Effector memory CD8-positive, alpha-beta T cell (primary cell): ENCODE measurements around the gene ADAMTS12.

Source experiments
- ATAC-seq: fragments of 150-1000 bp; cut with Tn5 transposase; replicated peaks from 2 replicates; pipeline ENCODE4 v1.10.0; 2021; ENCODE audit warnings: mild to moderate bottlenecking, moderate library complexity
- DNase-seq, 3 experiments: peaks; one replicate each; pipeline ENCODE4 v3.0.0; 2021
- H3K27ac Mint-ChIP-seq, 2 donors: one replicate each; pipeline ENCODE4 v1.8.0; 2022; ENCODE audit warnings: mild to moderate bottlenecking in 2 of 2, mixed read lengths in 2 of 2, moderate library complexity in 2 of 2
- H3K27me3 Mint-ChIP-seq, 2 donors: one replicate each; pipeline ENCODE4 v1.8.0; 2022; ENCODE audit warnings: mixed read lengths in 2 of 2
- H3K36me3 Mint-ChIP-seq: one replicate; pipeline ENCODE4 v1.8.0; 2022; ENCODE audit warnings: mild to moderate bottlenecking, moderate library complexity, mixed read lengths; ENCODE audit not compliant: insufficient read depth
- H3K4me1 Mint-ChIP-seq, 2 donors: one replicate each; pipeline ENCODE4 v1.8.0; 2022; ENCODE audit warnings: low read depth in 2 of 2, mixed read lengths in 2 of 2
- H3K4me3 Mint-ChIP-seq, 2 donors: one replicate each; pipeline ENCODE4 v1.8.0; 2022; ENCODE audit warnings: mild to moderate bottlenecking in 2 of 2, mixed read lengths in 2 of 2, moderate library complexity in 2 of 2
- H3K9me3 Mint-ChIP-seq, 2 donors: one replicate each; pipeline ENCODE4 v1.8.0; 2022; ENCODE audit warnings: mixed read lengths in 2 of 2
- total RNA-seq, 9 experiments: gene quantifications; one replicate each; lab custom pipeline; 2026; lab: John Stamatoyannopoulos, UW

Gene ADAMTS12
- 0 to 0.78 (median 0) reads per million in 9 experiments for total RNA-seq

- ATAC-seq: no peak
- H3K4me3 Mint-ChIP-seq: no peak within 1 kb of the TSS
- H3K27ac Mint-ChIP-seq: no peak within 1 kb of the TSS
- peaks cover 50 to 72% of the 10 kb centered on the region in 2 donors for H3K27me3 Mint-ChIP-seq
- no peak for DNase-seq
- peaks cover 0 to 5% of the 10 kb centered on the region in 2 donors for H3K4me1 Mint-ChIP-seq
- H3K36me3 Mint-ChIP-seq: no peaks in the 10 kb centered on the region
- H3K9me3 Mint-ChIP-seq: no peaks in the 10 kb centered on the region
Measured at GRCh38 chr5:33891788-33892619, at the start of gene ADAMTS12. Gene ADAMTS12, minus strand, starts transcription at chr5:33891990. Its CDS starts 134 bp downstream, at chr5:33891856.

GRCh38 chr5:33941090-33941489, 49.3 kb upstream of the ADAMTS12 start:
- no peak for ATAC-seq
- no peak for DNase-seq
- Mint-ChIP-seq H3K9me3 (no peaks in the 10 kb centered on the region), H3K36me3 (no peaks in the 10 kb centered on the region), H3K27me3 (peaks cover 67 to 81% of the 10 kb centered on the region in 2 donors), H3K4me1 (no peaks in the 10 kb centered on the region), H3K4me3 (no peak overlapping the region), H3K27ac (no peak overlapping the region)

- H3K27me3 Mint-ChIP-seq: peaks cover 69 to 78% of the 10 kb centered on the region in 2 donors
- H3K27ac Mint-ChIP-seq: no peak overlapping the region
- no peaks in the 10 kb centered on the region for H3K9me3 Mint-ChIP-seq
- ATAC-seq: no peak
- H3K4me3 Mint-ChIP-seq: no peak overlapping the region
- DNase-seq: no peak
- H3K4me1 Mint-ChIP-seq: no peaks in the 10 kb centered on the region
- peaks cover 4% of the 10 kb centered on the region for H3K36me3 Mint-ChIP-seq
Measured at GRCh38 chr5:33939556-33940262, 47.9 kb upstream of the ADAMTS12 start.

- Mint-ChIP-seq H3K27me3 (peaks cover 69 to 73% of the 10 kb centered on the region in 2 donors), H3K9me3 (no peaks in the 10 kb centered on the region), H3K4me1 (no peaks in the 10 kb centered on the region), H3K36me3 (peaks cover 4% of the 10 kb centered on the region), H3K4me3 (no peak overlapping the region), H3K27ac (no peak overlapping the region)
- ATAC-seq: no peak
- no peak for DNase-seq
Measured at GRCh38 chr5:33938881-33939280, 47.1 kb upstream of the ADAMTS12 start.

- peaks cover 4% of the 10 kb centered on the region for H3K36me3 Mint-ChIP-seq
- peaks cover 68 to 71% of the 10 kb centered on the region in 2 donors for H3K27me3 Mint-ChIP-seq
- H3K9me3 Mint-ChIP-seq: no peaks in the 10 kb centered on the region
- H3K27ac Mint-ChIP-seq: no peak overlapping the region
- ATAC-seq: no peak
- no peaks in the 10 kb centered on the region for H3K4me1 Mint-ChIP-seq
- DNase-seq: no peak
- H3K4me3 Mint-ChIP-seq: no peak overlapping the region
Measured at GRCh38 chr5:33938507-33938796, 46.7 kb upstream of the ADAMTS12 start.

- peaks cover 68 to 70% of the 10 kb centered on the region in 2 donors for H3K27me3 Mint-ChIP-seq
- ATAC-seq: no peak
- H3K4me1 Mint-ChIP-seq: no peaks in the 10 kb centered on the region
- no peak for DNase-seq
- H3K27ac Mint-ChIP-seq: no peak overlapping the region
- H3K9me3 Mint-ChIP-seq: no peaks in the 10 kb centered on the region
- H3K36me3 Mint-ChIP-seq: peaks cover 4% of the 10 kb centered on the region
- H3K4me3 Mint-ChIP-seq: no peak overlapping the region
Measured at GRCh38 chr5:33937707-33938506, 46.1 kb upstream of the ADAMTS12 start.

GRCh38 chr5:33937017-33937706, 45.4 kb upstream of the ADAMTS12 start:
- Mint-ChIP-seq H3K36me3 (peaks cover 4% of the 10 kb centered on the region), H3K27ac (no peak overlapping the region), H3K4me3 (no peak overlapping the region), H3K4me1 (no peaks in the 10 kb centered on the region), H3K27me3 (peaks cover 66% of the 10 kb centered on the region in 2 donors), H3K9me3 (no peaks in the 10 kb centered on the region)
- no peak for ATAC-seq
- no peak for DNase-seq

- no peak within 1 kb of the TSS for H3K27ac Mint-ChIP-seq
- no peak for ATAC-seq
- peaks cover 66% of the 10 kb centered on the region in 2 donors for H3K27me3 Mint-ChIP-seq
- H3K9me3 Mint-ChIP-seq: no peaks in the 10 kb centered on the region
- DNase-seq: no peak
- no peaks in the 10 kb centered on the region for H3K4me1 Mint-ChIP-seq
- peaks cover 4% of the 10 kb centered on the region for H3K36me3 Mint-ChIP-seq
- no peak within 1 kb of the TSS for H3K4me3 Mint-ChIP-seq
Measured at GRCh38 chr5:33936381-33937016, 44.7 kb upstream of the ADAMTS12 start, which contains the start of gene RXFP3. Gene RXFP3, plus strand, starts transcription at chr5:33936386. Its CDS starts 355 bp downstream, at chr5:33936741.

GRCh38 chr5:33936004-33936380, 44.2 kb upstream of the ADAMTS12 start:
- peaks cover 4% of the 10 kb centered on the region for H3K36me3 Mint-ChIP-seq
- peaks cover 66% of the 10 kb centered on the region in 2 donors for H3K27me3 Mint-ChIP-seq
- no peak overlapping the region for H3K27ac Mint-ChIP-seq
- H3K4me1 Mint-ChIP-seq: no peaks in the 10 kb centered on the region
- H3K9me3 Mint-ChIP-seq: no peaks in the 10 kb centered on the region
- peak in 1 of 3 experiments; percentile 4 for DNase-seq
- H3K4me3 Mint-ChIP-seq: no peak overlapping the region
- ATAC-seq: peak; percentile 40

GRCh38 chr5:33934176-33934575, 42.4 kb upstream of the ADAMTS12 start:
- H3K27me3 Mint-ChIP-seq: peaks cover 48 to 56% of the 10 kb centered on the region in 2 donors
- no peak overlapping the region for H3K27ac Mint-ChIP-seq
- ATAC-seq (no peak), DNase-seq (no peak)
- H3K4me1 Mint-ChIP-seq: no peaks in the 10 kb centered on the region
- no peak overlapping the region for H3K4me3 Mint-ChIP-seq
- H3K36me3 Mint-ChIP-seq: peaks cover 4% of the 10 kb centered on the region
- no peaks in the 10 kb centered on the region for H3K9me3 Mint-ChIP-seq

GRCh38 chr5:33933723-33934169, 42.0 kb upstream of the ADAMTS12 start:
- Mint-ChIP-seq H3K4me1 (no peaks in the 10 kb centered on the region), H3K27ac (no peak overlapping the region), H3K27me3 (peaks cover 43 to 52% of the 10 kb centered on the region in 2 donors), H3K9me3 (no peaks in the 10 kb centered on the region), H3K4me3 (no peak overlapping the region), H3K36me3 (peaks cover 4% of the 10 kb centered on the region)
- ATAC-seq (no peak), DNase-seq (no peak)

GRCh38 chr5:33931136-33931535, 39.3 kb upstream of the ADAMTS12 start:
- Mint-ChIP-seq H3K4me3 (no peak overlapping the region), H3K27ac (no peak overlapping the region), H3K4me1 (no peaks in the 10 kb centered on the region), H3K27me3 (peaks cover 33 to 39% of the 10 kb centered on the region in 2 donors), H3K9me3 (no peaks in the 10 kb centered on the region), H3K36me3 (peaks cover 4% of the 10 kb centered on the region)
- DNase-seq: no peak
- ATAC-seq: no peak
